GM13976 (cell line): Measurements from ENCODE around the gene SIK3.

Experiments
- DNase-seq: peaks from one replicate; pipeline ENCODE4 v3.0.0; 2012; ENCODE audit warnings: low spot score
- CTCF ChIP-seq: IDR thresholded peaks from 2 replicates; pipeline ENCODE4 v1.5.1; 2012; ENCODE audit warnings: borderline replicate concordance, mild to moderate bottlenecking; ENCODE audit not compliant: insufficient read depth; ENCODE audit errors: extremely low read depth, missing control alignments, control extremely low read depth
- in situ Hi-C: fragments of 300-500 bp; cut with MboI; formaldehyde crosslinking; loops from one replicate; pipeline ENCODE4 v1.12.0; 2022; ENCODE audit warnings: low sequenced_read_pairs, mixed read lengths, inconsistent platforms; ENCODE audit not compliant: unreplicated experiment

The SIK3 gene

GRCh38 chr11:117073539-117073938 lies 24.7 kb downstream of the SIK3 start:
- no peak for TF ChIP-seq CTCF
- DNase-seq = no peak
- in situ Hi-C loops = no loop called here

DNA sequence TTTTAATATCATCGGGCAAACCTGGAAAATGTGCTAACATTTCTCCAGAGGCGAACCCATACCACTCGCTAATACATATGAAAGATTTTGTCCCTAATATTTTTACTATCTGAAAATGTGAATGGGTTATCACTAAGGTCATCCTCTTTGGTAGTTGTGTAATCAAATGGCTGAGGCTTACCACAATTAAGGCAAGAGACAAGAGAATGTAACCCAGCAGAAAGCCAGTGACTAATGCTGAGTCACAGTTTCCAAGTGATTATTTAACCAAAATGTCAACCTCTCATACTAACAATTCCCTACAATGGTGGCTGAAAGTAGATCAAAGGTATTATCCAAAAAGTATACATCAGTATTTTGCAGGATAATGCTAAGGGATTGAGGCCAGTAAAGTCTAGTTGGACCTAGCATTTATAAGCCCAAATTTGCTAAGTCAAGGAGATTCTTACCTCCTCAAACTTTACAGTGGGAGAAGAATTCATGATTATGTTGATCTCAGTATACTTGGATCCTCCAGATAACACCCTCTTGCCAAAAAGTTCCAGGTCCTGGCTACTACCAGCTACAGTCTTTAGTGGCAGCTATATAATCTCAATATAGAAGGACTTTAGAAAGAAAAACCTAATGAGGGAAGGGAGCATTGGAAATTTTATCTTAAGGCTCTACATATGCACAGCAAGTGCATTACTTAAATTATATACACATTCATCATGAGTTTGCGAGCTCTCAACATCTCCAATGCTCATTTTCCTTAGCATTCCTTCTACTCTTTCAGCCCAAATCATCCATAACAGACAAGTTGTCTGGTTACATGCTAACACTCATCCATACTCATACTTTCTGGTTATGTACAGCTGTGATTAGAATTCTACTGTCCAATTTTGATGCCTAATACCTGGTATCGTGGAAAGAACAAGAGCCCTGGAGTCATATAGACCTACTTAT lies 25.4 kb downstream of the SIK3 start:
- TF ChIP-seq CTCF = no peak
- peak; percentile 55 for DNase-seq
- in situ Hi-C loops = no loop called here

GRCh38 chr11:117071344-117071787 lies 26.9 kb downstream of the SIK3 start:
- no peak for DNase-seq
- in situ Hi-C loops = no loop called here
- TF ChIP-seq CTCF = no peak

- TF ChIP-seq CTCF = no peak
- DNase-seq = no peak
- in situ Hi-C loops = no loop called here
These were observed 28.2 kb downstream of the SIK3 start for GRCh38 chr11:117070016-117070415.

GRCh38 chr11:117068303-117068860 lies 29.8 kb downstream of the SIK3 start:
- no peak for DNase-seq
- TF ChIP-seq CTCF = no peak
- in situ Hi-C loops = no loop called here

- TF ChIP-seq CTCF = no peak
- in situ Hi-C loops = no loop called here
- DNase-seq = no peak
These were observed 31.3 kb downstream of the SIK3 start for GRCh38 chr11:117066959-117067358.

GRCh38 chr11:117064275-117064674 lies 34.0 kb downstream of the SIK3 start:
- no peak for TF ChIP-seq CTCF
- in situ Hi-C loops = no loop called here
- DNase-seq = no peak
